IPS-15b (cell line): Measurements from ENCODE around the gene SLC40A1.

Experiments
- H3K27me3 ChIP-seq: one replicate; pipeline ENCODE4 v1.6.1; 2013; ENCODE audit warnings: low read length; ENCODE audit not compliant: control insufficient read depth, insufficient read depth
- H3K36me3 ChIP-seq: one replicate; pipeline ENCODE4 v1.6.1; 2013; ENCODE audit warnings: low read length; ENCODE audit not compliant: control insufficient read depth, insufficient read depth
- H3K4me1 ChIP-seq: one replicate; pipeline ENCODE4 v1.6.1; 2013; ENCODE audit warnings: mild to moderate bottlenecking, low read length; ENCODE audit not compliant: control insufficient read depth, insufficient read depth
- H3K4me3 ChIP-seq: one replicate; pipeline ENCODE4 v1.5.1; 2013; ENCODE audit warnings: low read depth, low read length
- H3K9ac ChIP-seq: one replicate; pipeline ENCODE4 v1.6.1; 2013; ENCODE audit warnings: low read depth, mild to moderate bottlenecking, low read length
- H3K9me3 ChIP-seq: one replicate; pipeline ENCODE4 v1.6.1; 2013; ENCODE audit warnings: mild to moderate bottlenecking, low read length; ENCODE audit not compliant: control insufficient read depth, insufficient read depth

Gene SLC40A1

GRCh38 chr2:189528617-189529016 is 52.0 kb downstream of the SLC40A1 start:
- H3K4me1 ChIP-seq = no peaks in the 10 kb centered on the region
- H3K36me3 ChIP-seq = no peaks in the 10 kb centered on the region
- H3K9me3 ChIP-seq = no peaks in the 10 kb centered on the region
- no peak overlapping the region for H3K4me3 ChIP-seq
- no peaks in the 10 kb centered on the region for H3K27me3 ChIP-seq
- H3K9ac ChIP-seq = no peak overlapping the region

GRCh38 chr2:189527812-189528592 is 52.6 kb downstream of the SLC40A1 start:
- Histone ChIP-seq H3K4me1 (no peaks in the 10 kb centered on the region), H3K36me3 (no peaks in the 10 kb centered on the region), H3K4me3 (no peak overlapping the region), H3K9me3 (no peaks in the 10 kb centered on the region), H3K9ac (no peak overlapping the region), H3K27me3 (no peaks in the 10 kb centered on the region)

- no peak overlapping the region for H3K4me3 ChIP-seq
- no peaks in the 10 kb centered on the region for H3K9me3 ChIP-seq
- no peaks in the 10 kb centered on the region for H3K36me3 ChIP-seq
- no peak overlapping the region for H3K9ac ChIP-seq
- no peaks in the 10 kb centered on the region for H3K27me3 ChIP-seq
- no peaks in the 10 kb centered on the region for H3K4me1 ChIP-seq
Observed at GRCh38 chr2:189527041-189527750, 53.4 kb downstream of the SLC40A1 start.

- H3K27me3 ChIP-seq = no peaks in the 10 kb centered on the region
- H3K36me3 ChIP-seq = no peaks in the 10 kb centered on the region
- no peaks in the 10 kb centered on the region for H3K4me1 ChIP-seq
Observed at GRCh38 chr2:189526241-189526640, 54.3 kb downstream of the SLC40A1 start.

GRCh38 chr2:189524746-189525145 is 55.8 kb downstream of the SLC40A1 start:
- Histone ChIP-seq H3K36me3 (no peaks in the 10 kb centered on the region), H3K9ac (no peak overlapping the region), H3K4me3 (no peak overlapping the region), H3K4me1 (no peaks in the 10 kb centered on the region), H3K9me3 (no peaks in the 10 kb centered on the region), H3K27me3 (no peaks in the 10 kb centered on the region)

More at GRCh38 chr2:189526241-189526640, 54.3 kb downstream of the SLC40A1 start:
- H3K4me3 ChIP-seq = no peak overlapping the region
- H3K9me3 ChIP-seq = no peaks in the 10 kb centered on the region
- H3K9ac ChIP-seq = no peak overlapping the region

GRCh38 chr2:189522435-189523151 is 58.0 kb downstream of the SLC40A1 start:
- Histone ChIP-seq H3K4me1 (no peaks in the 10 kb centered on the region), H3K27me3 (no peaks in the 10 kb centered on the region), H3K9ac (no peak overlapping the region), H3K9me3 (no peaks in the 10 kb centered on the region), H3K36me3 (no peaks in the 10 kb centered on the region), H3K4me3 (no peak overlapping the region)

GRCh38 chr2:189521699-189522434 is 58.7 kb downstream of the SLC40A1 start:
- Histone ChIP-seq H3K27me3 (no peaks in the 10 kb centered on the region), H3K9ac (no peak overlapping the region), H3K4me1 (no peaks in the 10 kb centered on the region), H3K4me3 (no peak overlapping the region), H3K9me3 (no peaks in the 10 kb centered on the region), H3K36me3 (no peaks in the 10 kb centered on the region)

- no peaks in the 10 kb centered on the region for H3K36me3 ChIP-seq
- H3K27me3 ChIP-seq = no peaks in the 10 kb centered on the region
- H3K4me3 ChIP-seq = no peak overlapping the region
- no peaks in the 10 kb centered on the region for H3K9me3 ChIP-seq
- no peak overlapping the region for H3K9ac ChIP-seq
- no peaks in the 10 kb centered on the region for H3K4me1 ChIP-seq
Observed at GRCh38 chr2:189519631-189520387, 60.8 kb downstream of the SLC40A1 start.

- Histone ChIP-seq H3K4me3 (no peak overlapping the region), H3K36me3 (no peaks in the 10 kb centered on the region), H3K9me3 (no peaks in the 10 kb centered on the region), H3K9ac (no peak overlapping the region), H3K4me1 (no peaks in the 10 kb centered on the region), H3K27me3 (no peaks in the 10 kb centered on the region)
Observed at GRCh38 chr2:189517847-189518535, 62.6 kb downstream of the SLC40A1 start.

- Histone ChIP-seq H3K9me3 (no peaks in the 10 kb centered on the region), H3K4me1 (no peaks in the 10 kb centered on the region), H3K27me3 (no peaks in the 10 kb centered on the region), H3K4me3 (no peak overlapping the region), H3K36me3 (no peaks in the 10 kb centered on the region), H3K9ac (no peak overlapping the region)
Observed at GRCh38 chr2:189516546-189516945, 64.0 kb downstream of the SLC40A1 start.
